Rectal smooth muscle tissue (tissue), 1 donor: ENCODE measurements around the gene MYCBP2.
"Not testable (repeated sequence)": the region's sequence is repeated elsewhere in the genome, so short reads cannot be mapped to it uniquely, and the experiment has no call there.

Experiments used
- H3K27ac ChIP-seq: one replicate; pipeline ENCODE4 v1.7.0; 2013; ENCODE audit warnings: low read depth, low read length, inconsistent platforms
- H3K27me3 ChIP-seq: one replicate; pipeline ENCODE4 v1.7.0; 2013; ENCODE audit warnings: low read length; ENCODE audit not compliant: control insufficient read depth, insufficient read depth
- H3K36me3 ChIP-seq: one replicate; pipeline ENCODE4 v1.7.0; 2013; ENCODE audit warnings: low read length; ENCODE audit not compliant: control insufficient read depth, insufficient read depth
- H3K4me1 ChIP-seq: one replicate; pipeline ENCODE4 v1.7.0; 2013; ENCODE audit warnings: low read length; ENCODE audit not compliant: control insufficient read depth, insufficient read depth
- H3K4me3 ChIP-seq: one replicate; pipeline ENCODE4 v1.7.0; 2013; ENCODE audit warnings: low read length
- H3K9ac ChIP-seq: one replicate; pipeline ENCODE4 v1.7.0; 2013; ENCODE audit warnings: low read length

The MYCBP2 gene

GRCh38 chr13:77028202-77028601 is 298.7 kb downstream of the MYCBP2 start:
- H3K9ac ChIP-seq = no peak overlapping the region
- H3K27me3 ChIP-seq = no peaks in the 10 kb centered on the region
- no peak overlapping the region for H3K4me3 ChIP-seq
- no peak overlapping the region for H3K27ac ChIP-seq
- no peaks in the 10 kb centered on the region for H3K36me3 ChIP-seq
- H3K4me1 ChIP-seq = peaks cover 8% of the 10 kb centered on the region

- Histone ChIP-seq H3K27ac (peak within 1 kb of the TSS; percentile 95), H3K4me1 (peaks cover 16% of the 10 kb centered on the region), H3K4me3 (peak within 1 kb of the TSS; percentile 93)
These were observed 299.9 kb downstream of the MYCBP2 start, which contains the start of gene FBXL3 for GRCh38 chr13:77026861-77027621. FBXL3 (minus strand) TSS chr13:77027159; CDS start chr13:77021860, 5,299 bp downstream.

GRCh38 chr13:77026255-77026860 is 300.5 kb downstream of the MYCBP2 start:
- peak overlapping the region; percentile 95 for H3K27ac ChIP-seq
- H3K27me3 ChIP-seq = no peaks in the 10 kb centered on the region
- H3K4me1 ChIP-seq = peaks cover 18% of the 10 kb centered on the region
- peak overlapping the region; percentile 93 for H3K4me3 ChIP-seq
- H3K9ac ChIP-seq = peak overlapping the region; percentile 74
- no peaks in the 10 kb centered on the region for H3K36me3 ChIP-seq

More at GRCh38 chr13:77026861-77027621, 299.9 kb downstream of the MYCBP2 start, which contains the start of gene FBXL3:
- H3K27me3 ChIP-seq = no peaks in the 10 kb centered on the region
- H3K36me3 ChIP-seq = no peaks in the 10 kb centered on the region
- H3K9ac ChIP-seq = peak within 1 kb of the TSS; percentile 74

GRCh38 chr13:77022341-77022740 is 304.6 kb downstream of the MYCBP2 start:
- Histone ChIP-seq H3K4me3 (no peak overlapping the region), H3K9ac (no peak overlapping the region), H3K27ac (no peak overlapping the region)

GRCh38 chr13:77019756-77020155 is 307.1 kb downstream of the MYCBP2 start:
- H3K27ac ChIP-seq = no peak overlapping the region
- H3K4me1 ChIP-seq = peaks cover 15% of the 10 kb centered on the region
- H3K27me3 ChIP-seq = no peaks in the 10 kb centered on the region
- H3K9ac ChIP-seq = no peak overlapping the region
- peaks cover 5% of the 10 kb centered on the region for H3K36me3 ChIP-seq
- H3K4me3 ChIP-seq = no peak overlapping the region

More at GRCh38 chr13:77022341-77022740, 304.6 kb downstream of the MYCBP2 start:
- peaks cover 15% of the 10 kb centered on the region for H3K4me1 ChIP-seq
- no peaks in the 10 kb centered on the region for H3K27me3 ChIP-seq
- H3K36me3 ChIP-seq = no peaks in the 10 kb centered on the region

- Histone ChIP-seq H3K27ac (no peak overlapping the region), H3K36me3 (peaks cover 22% of the 10 kb centered on the region), H3K9ac (no peak overlapping the region), H3K4me3 (no peak overlapping the region), H3K4me1 (peaks cover 4% of the 10 kb centered on the region), H3K27me3 (no peaks in the 10 kb centered on the region)
These were observed 309.8 kb downstream of the MYCBP2 start for GRCh38 chr13:77016888-77017623.

- no peak overlapping the region for H3K9ac ChIP-seq
- H3K4me1 ChIP-seq = peaks cover 1% of the 10 kb centered on the region
- no peak overlapping the region for H3K4me3 ChIP-seq
- H3K27me3 ChIP-seq = no peaks in the 10 kb centered on the region
- H3K27ac ChIP-seq = no peak overlapping the region
- H3K36me3 ChIP-seq = peaks cover 22% of the 10 kb centered on the region
These were observed 310.6 kb downstream of the MYCBP2 start for GRCh38 chr13:77016251-77016812.

- Histone ChIP-seq H3K36me3 (peaks cover 29% of the 10 kb centered on the region), H3K4me1 (no peaks in the 10 kb centered on the region), H3K27me3 (no peaks in the 10 kb centered on the region), H3K27ac (no peak overlapping the region), H3K9ac (no peak overlapping the region), H3K4me3 (no peak overlapping the region)
These were observed 311.8 kb downstream of the MYCBP2 start for GRCh38 chr13:77014906-77015685.

- Histone ChIP-seq H3K27me3 (no peaks in the 10 kb centered on the region), H3K4me1 (peaks cover 1% of the 10 kb centered on the region), H3K36me3 (peaks cover 29% of the 10 kb centered on the region), H3K27ac (no peak overlapping the region), H3K9ac (no peak overlapping the region), H3K4me3 (no peak overlapping the region)
These were observed 312.9 kb downstream of the MYCBP2 start for GRCh38 chr13:77013853-77014542.

GRCh38 chr13:77009719-77010118 is 317.2 kb downstream of the MYCBP2 start:
- H3K9ac ChIP-seq, H3K4me1 ChIP-seq, H3K27me3 ChIP-seq, H3K4me3 ChIP-seq, H3K27ac ChIP-seq: not testable (repeated sequence)
- H3K36me3 ChIP-seq = peaks cover 30% of the 10 kb centered on the region

- H3K27me3 ChIP-seq = no peaks in the 10 kb centered on the region
- no peak overlapping the region for H3K27ac ChIP-seq
- H3K4me3 ChIP-seq = no peak overlapping the region
- peaks cover 23% of the 10 kb centered on the region for H3K36me3 ChIP-seq
- peaks cover 6% of the 10 kb centered on the region for H3K4me1 ChIP-seq
- H3K9ac ChIP-seq = no peak overlapping the region
These were observed 317.9 kb downstream of the MYCBP2 start for GRCh38 chr13:77009011-77009410.
